Daoy (cell line): ENCODE measurements around the gene ZGRF1. TPM values are rescaled to one million over a fixed set of nuclear protein-coding genes. Genes with fewer than 3 reads are reported as not detected.
"Not testable (repeated sequence)": the region's sequence is repeated elsewhere in the genome, so short reads cannot be mapped to it uniquely, and the experiment has no call there.

Source experiments
- DNase-seq: peaks from one replicate; pipeline ENCODE4 v3.0.0-alpha.2; 2015; ENCODE audit warnings: low read depth
- total RNA-seq: library from RNA; depleted of rRNA; stranded (reverse); fragments of >200 nt; shearing (Covaris generic); gene quantifications from 2 replicates; pipeline ENCODE4 v1.2.3, GENCODE V29; 2014

ZGRF1 gene
- total RNA-seq, 1 experiment from 2014 or later, result 6.3 TPM

DNA sequence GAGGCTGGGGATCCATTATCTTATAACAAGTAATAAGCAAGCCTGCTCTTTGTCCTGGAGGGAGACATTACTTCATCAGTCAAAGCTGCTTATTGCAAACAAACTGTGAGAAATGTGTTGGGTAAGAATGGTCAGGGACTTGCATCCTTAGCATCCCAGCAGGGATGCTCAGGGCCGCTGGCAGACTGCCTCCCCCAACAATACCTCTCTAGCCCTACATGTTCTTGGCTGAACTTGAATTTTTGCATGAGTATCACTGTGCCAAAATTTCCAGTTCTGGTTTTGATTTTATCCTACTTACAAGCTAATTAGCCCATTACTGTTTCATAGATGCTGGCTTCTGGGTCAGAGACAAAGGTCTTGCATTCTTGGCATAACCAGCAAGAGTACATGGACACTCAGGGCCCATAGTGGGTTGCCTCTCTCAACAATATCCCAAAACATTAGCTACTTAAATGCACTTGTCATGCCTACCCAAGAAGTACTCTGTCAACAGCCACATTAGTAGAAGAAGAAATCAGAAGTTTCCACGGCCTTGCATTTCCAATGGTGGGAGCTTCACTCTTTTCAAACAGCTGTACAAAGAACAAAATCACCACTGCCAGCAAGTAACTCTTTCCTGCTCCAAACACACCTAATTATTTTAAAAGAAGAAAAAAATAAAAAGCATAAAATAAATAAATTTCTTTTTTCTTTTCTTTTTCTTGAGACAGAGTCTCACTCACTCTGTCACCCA is 78.9 kb downstream of the ZGRF1 start:
- no peak for DNase-seq

DNA sequence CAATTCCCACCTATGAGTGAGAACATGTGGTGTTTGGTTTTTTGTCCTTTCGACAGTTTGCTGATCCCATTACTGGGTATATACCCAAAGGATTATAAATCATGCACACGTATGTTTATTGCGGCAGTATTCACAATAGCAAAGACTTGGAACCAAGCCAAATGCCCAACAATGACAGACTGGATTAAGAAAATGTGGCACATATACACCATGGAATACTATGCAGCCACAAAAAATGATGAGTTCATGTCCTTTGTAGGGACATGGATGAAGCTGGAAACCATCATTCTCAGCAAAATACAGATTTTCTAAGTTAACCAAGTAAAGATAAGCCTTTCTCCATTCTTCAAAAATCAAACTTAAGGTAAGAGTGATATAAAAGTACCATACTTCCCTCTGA is 82.4 kb downstream of the ZGRF1 start:
- not testable (repeated sequence) for DNase-seq

DNA sequence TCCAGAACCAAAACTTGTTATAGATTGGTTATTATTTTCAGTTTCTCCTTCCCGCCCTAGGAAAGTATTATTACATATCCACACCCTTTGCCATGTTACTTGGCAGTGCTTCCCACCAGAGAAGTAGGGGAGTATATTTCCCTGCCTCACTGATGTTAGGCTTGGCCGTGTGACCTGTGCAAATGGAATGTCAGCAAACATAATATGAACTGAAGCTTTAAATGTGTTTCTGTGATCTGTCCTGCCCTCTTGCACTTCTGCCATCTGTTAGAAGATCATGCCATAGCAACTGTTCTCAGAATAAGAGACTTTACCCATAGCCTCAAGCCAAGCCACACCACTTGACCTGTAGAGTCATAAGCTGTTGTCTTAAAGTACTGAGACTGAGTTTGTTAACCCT is 84.0 kb downstream of the ZGRF1 start:
- DNase-seq, result peak; percentile 47

DNA sequence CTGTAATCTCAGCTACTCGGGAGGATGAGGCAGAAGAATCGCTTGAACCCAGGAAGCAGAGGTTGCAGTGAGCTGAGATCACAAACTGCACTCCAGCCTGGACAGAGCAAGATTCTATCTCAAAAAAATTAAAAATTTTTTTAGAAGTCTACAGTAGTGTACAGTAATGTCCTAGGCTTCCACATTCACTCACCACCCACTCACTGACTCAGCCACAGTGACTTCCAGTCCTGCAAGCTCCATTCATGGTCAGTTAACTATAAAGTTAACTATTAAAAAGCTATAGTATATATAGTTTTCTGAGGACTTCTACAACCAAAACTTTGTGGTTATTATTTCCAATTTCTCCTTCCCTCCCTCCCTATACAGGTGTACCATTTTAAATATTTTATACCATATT is 86.0 kb downstream of the ZGRF1 start:
- peak; percentile 27 for DNase-seq

DNA sequence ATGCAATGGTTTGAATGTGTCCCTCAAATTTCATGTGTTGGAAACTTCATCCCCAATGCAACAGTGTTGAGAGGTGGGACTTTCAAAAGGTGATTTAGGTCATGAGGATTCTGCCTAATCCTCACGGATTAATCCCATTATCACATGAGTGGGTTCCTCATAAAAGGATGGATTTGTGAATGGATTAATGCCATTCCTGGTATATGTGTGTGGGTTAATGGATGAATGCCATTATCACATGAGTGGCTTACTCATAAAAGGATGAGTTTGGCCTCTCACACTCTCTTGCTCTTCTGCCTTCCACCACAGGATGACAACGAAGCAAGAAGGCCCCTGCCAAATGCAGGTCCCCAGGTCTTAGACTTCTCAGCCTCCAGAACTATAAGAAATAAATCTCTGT is 90.2 kb downstream of the ZGRF1 start:
- no peak for DNase-seq

DNA sequence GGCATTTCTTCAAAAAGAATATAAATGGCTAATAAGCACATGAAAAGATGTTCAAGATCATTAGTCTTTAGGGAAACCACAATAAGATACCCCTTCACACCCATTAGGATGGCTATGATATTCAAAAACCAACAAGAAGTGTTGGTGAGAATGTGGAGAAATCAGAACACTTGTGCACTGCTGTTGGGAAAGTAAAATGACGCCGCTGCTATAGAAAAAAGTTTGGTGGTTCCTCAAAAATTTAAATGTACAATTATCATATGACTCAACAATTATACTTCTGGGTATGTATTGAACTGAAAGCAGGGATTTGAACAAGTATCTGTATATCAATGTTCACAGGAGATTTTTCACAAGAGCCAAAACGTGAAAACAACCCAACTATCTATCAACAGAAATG is 91.4 kb downstream of the ZGRF1 start:
- no peak for DNase-seq

DNA sequence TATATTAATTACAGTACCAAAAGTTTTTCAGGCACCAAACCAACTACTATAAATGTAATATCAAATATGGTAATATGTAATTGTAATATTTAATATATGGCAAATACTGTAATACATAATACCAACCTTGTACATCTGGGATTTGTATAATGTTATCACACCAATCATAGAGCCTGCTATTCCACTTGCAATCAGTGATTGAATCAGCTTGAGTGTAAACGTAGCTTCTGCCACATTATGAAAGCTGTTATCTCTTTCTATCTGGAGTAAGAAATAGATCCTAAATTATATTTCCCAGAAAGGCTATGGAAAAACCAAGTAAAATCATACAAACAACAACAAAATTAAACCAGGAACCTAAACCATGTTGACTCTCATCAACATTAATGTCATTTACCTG is 96.0 kb downstream of the ZGRF1 start:
- DNase-seq, result no peak

DNA sequence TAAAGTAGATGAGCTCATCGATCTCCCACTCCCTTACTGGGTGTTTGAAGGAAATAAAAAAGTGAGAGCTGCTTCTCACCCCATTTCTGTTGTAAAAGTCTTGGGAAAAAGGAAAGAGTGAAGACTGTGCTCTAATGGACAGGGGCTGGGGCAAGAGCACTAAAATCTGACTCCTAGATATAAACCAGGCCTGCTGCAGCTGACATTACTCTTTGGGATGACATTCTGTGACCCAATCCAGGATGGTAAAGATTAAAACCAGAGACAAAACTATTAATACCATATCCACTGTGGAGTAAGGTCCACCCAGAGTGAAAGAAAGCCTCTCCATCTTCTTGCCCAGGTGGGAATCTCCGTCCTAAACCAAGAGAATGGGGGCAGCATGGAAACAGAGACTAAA is 100.6 kb downstream of the ZGRF1 start:
- DNase-seq, result no peak

DNA sequence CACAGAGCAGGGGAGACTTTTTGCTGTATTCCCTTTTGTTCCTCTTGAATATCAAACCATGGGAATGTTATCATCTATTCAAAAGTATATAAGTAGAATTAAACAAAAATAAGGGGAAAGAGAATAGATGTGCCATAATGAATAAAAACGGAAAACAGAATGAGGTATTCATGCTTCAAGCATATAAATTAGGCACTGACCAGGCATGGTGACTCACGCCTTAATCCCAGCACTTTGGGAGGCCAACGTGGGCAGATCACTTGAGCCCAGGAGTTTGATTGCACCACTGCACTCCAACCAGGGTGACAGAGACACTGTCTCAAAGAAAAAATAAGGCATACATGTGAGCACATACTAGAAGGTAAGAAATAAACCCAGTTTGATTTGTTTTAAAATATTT is 104.4 kb downstream of the ZGRF1 start:
- DNase-seq, result peak; percentile 65

DNA sequence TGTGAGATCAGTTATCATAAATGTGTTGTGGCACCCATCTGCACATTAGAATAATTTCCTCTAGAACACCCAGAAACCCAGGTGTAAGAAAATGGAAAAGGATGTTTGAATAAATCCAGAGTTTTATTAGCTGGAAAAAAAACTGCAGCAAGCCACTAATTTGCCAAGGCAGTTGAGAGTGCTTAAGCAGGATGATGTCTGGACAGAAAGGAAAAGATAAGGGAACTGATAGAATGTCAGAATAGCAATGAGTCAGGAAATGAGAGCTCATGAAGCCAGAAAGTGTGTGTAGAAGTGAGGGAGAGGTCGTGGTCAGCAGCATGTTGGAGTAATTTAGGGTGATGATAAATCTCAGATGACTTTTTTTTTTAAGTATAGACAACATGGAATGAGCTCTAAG is 105.6 kb downstream of the ZGRF1 start:
- DNase-seq, result peak; percentile 39

DNA sequence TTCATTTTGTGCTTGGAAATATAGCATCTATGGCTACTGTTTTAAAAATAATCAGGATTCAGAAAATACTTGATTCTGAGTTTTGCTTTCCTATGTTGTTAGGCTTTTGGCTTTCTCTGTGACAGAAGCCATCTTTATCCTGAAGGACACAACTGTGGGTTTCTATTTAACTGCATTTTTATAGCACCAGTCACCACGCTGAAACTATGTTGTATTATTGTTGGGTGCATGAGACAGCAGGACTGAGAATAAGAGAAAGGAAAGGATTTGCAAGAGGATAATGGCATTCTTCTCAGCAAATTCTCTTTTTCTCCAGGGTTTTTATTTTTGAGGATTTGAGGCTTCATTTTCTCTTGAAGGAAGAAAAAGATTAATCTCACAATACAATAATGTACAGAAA is 110.6 kb downstream of the ZGRF1 start:
- no peak for DNase-seq

DNA sequence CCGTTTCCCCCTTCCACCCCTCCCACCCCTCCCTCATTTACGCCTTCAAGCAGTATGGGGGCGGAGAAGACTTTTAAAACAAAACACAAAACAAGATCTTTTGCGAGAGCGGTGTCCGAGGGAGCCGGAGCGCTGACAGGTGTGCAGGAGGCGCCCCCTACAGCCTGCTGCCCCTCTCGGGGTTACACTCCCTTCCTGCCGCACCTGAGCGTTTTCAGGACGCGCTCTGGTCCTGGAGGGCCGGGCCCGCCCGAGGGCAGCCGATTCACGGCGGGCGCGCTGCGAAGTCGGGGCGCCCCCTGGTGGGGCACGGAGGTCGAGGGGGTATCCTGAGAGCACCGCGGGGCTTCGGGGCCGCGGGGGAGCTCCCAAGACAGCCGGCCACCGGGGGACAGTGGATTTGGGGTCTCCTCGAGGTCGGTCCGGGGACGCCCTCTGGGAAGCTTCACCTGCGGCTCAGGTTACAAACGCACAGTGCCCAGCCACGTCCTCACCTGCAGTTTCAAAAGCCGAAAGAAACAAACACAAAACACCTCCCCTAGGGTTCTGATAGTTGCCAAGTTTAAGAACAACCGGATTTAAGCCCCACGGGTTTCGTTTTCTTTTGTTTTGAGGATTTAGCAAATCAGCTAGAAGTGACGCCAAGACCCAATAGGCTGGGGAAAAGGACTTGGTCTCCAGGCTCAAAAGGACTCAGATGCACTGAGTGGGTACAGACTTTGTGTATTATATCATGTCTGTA is 112.8 kb downstream of the ZGRF1 start:
- peak; percentile 53 for DNase-seq

DNA sequence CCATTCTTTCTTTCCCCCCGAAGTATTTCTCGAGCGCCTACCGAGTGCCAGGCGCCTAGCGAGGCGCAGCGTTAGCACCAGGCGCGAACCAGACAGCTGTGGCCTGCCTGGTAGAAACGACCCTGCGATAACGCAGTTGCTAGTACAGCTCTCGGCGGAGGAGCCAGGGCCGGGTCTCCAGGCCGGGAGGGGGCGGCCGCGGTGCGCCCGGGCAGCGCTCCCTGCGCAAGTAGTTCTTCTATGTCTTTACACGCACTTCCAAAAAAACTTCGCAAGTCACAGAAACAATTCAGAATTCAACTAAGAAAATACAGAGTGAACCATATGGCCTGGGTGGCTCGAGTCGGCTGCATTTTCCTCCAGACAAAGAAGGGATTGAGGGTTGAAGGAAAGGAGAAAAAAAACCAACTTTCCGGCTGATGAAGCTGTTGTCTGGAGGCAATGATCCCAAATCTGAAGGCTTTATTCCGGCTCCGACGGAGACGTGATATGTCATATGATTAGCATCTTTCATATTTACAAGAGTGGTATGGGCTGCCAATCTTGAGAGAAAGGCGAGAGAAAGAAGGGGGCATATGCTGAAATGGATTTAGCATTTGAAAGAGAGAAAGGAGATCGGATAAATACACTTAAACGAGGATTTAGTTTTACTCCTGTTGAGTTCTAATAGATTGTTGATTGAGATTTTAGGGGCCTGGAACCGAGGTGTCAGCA is 113.5 kb downstream of the ZGRF1 start:
- DNase-seq, result no peak

DNA sequence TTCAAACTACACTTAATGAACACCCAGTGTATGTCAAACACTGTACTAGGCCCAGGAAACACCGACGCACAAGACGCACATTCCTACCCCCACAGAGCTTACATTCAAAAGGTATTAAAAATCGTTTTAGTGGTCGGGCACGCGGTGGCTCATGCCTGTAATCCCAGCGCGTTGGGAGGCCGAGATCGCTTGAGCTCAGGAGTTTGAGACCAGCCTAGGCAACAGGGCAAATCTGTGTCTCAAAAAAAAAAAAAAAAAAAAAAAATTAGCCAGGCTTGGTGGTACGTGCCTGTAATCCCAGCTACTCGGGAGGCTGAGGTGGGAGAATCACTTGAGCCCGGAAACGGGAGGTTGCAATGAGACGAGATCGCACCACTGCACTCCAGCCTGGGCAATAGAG is 114.3 kb downstream of the ZGRF1 start:
- not testable (repeated sequence) for DNase-seq

DNA sequence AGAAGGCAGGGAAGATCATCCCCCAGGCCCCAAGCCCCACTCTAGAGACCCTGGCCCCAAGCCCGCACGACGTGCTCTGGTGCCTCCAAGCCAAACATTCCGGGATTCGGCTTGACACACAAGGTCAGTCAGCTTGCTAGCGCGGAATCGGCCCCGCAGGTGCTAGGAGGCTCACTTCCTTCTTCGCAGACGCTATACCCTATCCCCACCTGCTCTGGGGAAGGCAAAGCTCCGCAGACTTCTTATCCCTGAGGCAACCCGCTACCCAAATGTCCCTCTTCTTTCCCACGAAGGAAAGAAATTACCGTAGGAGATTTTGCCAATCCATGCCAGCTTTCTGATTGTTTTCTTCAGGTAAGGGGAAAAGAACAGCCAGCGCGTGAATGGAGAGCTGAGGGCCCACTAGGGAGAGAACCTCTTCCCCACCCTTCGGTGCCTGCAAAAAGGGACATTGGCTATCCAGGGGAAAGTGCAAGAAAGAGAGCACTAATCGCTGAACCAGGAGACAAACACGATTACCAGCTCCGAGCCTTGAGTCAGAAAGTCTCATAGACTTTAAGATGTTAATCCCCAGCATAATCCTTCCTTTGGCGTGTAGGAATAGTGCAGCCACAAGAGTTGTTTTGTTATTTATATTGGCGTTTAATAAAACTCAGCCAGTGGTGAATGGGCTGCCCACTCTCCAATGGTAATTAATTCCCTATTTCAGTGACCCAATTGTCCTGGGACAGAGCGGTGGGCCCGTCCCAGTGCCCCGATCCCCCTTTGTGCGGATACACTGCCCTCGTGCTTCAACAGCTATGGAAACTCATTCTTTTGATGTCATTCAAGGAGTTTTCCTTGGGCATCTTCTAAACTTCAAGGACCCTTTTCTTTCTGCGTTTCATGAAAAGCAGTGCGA is 115.3 kb downstream of the ZGRF1 start:
- no peak for DNase-seq

DNA sequence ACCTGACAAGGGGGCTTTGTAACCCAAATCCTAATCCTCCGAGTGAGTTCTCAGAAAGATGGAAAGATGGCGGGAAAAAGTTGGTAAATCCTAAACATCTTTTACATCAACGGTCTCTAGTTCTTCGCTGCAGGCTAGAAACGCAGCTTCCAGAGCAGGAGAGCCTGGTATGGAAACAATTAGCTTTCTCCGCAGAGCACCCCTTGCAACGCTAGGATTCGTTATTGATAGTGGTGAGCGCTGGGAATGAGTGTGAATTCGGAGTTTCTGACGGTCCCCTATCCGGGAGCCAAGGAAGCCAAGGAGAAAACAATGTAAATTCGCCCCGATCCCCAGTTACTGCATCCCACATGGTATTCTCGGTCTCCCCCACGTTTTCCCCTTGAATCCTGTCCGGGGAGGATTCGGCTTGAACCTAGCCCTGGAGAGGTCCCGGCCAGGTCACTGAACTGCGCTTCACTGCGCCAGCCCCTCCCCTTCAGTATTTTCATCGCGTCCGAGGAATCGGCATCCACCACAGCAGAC is 116.0 kb downstream of the ZGRF1 start:
- no peak for DNase-seq

DNA sequence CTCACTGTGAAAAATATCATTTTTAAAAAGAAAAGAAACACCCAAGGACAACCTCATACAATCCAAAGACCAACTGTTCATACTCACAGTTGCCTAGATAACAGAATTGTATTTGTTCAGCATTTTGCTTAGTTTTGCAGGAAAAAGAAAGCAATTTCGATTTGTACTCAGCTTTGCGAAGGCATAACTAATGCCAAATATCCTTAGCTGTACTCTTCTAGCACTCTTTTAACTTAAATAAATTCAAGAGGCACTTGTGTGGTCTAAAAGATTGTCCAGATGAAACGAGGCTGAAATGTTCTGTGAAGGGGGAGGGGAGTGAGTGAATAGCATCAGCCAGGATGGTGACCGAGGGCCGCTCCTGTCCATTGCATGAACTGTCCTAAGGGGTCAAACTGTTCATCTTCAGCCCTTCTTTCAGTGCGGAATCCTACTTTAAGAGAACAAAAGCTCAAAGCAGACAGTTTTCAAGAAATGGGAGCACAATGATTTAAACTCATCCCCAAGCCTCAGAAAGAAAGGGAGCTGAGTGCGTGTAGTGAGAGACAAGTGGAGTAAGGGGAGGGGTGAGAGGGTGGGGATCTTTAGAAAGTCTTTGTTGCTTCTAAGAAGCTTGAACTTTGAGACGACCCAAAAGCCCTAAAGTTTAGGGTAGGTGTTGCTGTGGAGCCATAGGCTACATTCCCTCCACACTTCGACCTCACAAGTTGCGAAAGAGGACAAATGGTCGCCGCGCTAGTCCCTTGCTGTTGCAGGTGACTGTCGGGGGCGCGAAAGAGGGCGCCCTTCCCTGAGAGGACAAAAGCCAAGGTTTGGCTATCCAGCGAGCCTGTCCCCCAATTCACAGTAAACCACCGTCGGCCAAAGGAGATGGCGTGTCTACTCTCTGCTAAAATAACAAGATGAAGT is 116.8 kb downstream of the ZGRF1 start:
- no peak for DNase-seq

DNA sequence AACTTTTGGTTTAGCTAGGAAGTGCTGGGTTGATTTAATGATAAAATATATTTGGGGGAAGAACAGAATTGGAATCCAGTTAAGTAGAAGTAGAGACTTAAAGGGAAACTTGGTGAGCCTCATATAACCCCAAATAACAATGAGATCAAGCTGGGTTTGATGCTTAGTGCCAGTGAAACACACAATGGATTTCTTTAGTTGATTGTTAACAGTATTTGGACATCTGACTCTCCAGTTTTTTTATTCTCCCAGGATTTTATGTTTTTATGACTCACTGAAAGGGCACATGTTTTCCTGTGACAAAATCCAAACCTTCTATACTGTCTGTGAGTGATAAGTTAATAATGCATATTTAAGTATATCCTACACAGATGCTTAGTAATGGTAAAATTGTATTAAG is 118.0 kb downstream of the ZGRF1 start:
- no peak for DNase-seq

DNA sequence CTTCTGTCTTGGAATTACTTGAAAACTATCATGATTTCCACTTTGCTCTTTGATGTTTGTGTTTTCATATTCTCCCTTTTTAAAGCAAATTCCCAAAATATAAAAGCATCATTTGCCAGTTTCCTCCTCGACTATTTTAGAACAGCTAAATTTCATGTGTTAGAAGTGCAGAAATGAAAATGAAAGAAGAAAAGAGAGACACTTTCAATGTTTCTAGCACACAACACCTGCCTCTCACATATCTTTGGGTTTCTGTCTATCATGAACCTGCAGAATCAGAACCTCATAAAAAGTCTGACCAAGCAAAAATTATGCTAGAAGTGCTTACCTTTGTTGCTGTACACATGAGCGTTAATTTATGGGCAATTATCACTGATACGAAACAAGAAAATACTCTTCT is 118.8 kb downstream of the ZGRF1 start:
- DNase-seq, result no peak

DNA sequence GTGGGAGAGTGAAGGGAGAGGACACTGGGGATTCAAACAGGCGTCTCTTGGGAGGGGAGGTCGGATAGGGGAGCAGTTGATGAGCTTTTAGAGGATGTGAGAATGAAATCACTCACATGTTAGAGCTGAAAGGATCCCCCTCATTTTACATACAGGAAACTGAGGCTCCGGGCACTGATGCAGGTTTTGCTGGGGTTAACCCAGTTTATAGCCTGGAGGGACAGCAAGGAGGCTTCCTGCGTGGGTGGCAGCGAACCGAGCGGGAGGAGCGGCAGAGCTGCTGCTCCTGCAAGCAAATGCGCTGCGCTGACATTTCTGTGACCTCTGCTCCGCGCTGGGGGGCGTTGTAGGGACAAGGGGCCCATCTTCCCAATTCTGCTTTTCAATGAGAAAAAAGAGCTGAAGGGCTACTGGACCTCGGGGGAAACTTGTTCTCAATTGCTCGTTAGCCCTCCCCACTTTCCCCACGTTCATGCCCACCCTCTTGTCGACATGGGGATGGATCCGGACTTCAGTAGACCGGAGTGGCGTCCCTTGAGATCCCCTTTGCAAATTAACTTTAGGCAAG is 119.6 kb downstream of the ZGRF1 start:
- no peak for DNase-seq
